ENCODE data around the gene ATE1.
"Not testable (repeated sequence)": the region's sequence is repeated elsewhere in the genome, so short reads cannot be mapped to it uniquely, and the experiment has no call there.

The ATE1 gene

GRCh38 chr10:121771966-121772365 lies 155.9 kb downstream of the ATE1 start:
- Histone ChIP-seq H3K9ac (no peak overlapping the region), H3K4me2 (no peak overlapping the region)

GRCh38 chr10:121766426-121766825 lies 161.4 kb downstream of the ATE1 start:
- Histone ChIP-seq H3K9ac (no peak overlapping the region), H3K4me3 (no peak overlapping the region), H3K27ac (no peak overlapping the region), H3K4me1 (peaks cover 0 to 6% (median 5%) of the 10 kb centered on the region in 10 experiments; a peak in 6 of 20 replicates), H4K20me1 (no peaks in the 10 kb centered on the region; a peak in 1 of 22 replicates), H3K4me2 (no peak overlapping the region), H3K36me3 (peaks cover 7 to 60% (median 24%) of the 10 kb centered on the region in 11 experiments; a peak in 16 of 22 replicates), H3K9me3 (replicated peaks in 1 of 11) (peaks cover 20 to 44% (median 38%) of the 10 kb centered on the region in 11 experiments), H3K27me3 (no peaks in the 10 kb centered on the region)
- no peak for TF ChIP-seq Cebpa-rat (IDR thresholded peaks at IDR 0.05)

More at GRCh38 chr10:121771966-121772365, 155.9 kb downstream of the ATE1 start:
- no peak for TF ChIP-seq Cebpa-rat (IDR thresholded peaks at IDR 0.05)
- peaks cover 0 to 6% (median 5%) of the 10 kb centered on the region in 10 experiments; a peak in 6 of 20 replicates for H3K4me1 ChIP-seq
- H4K20me1 ChIP-seq: no peaks in the 10 kb centered on the region
- H3K27me3 ChIP-seq: no peaks in the 10 kb centered on the region
- H3K4me3 ChIP-seq: no peak overlapping the region
- H3K9me3 ChIP-seq (replicated peaks in 1 of 11): peaks cover 15 to 32% (median 22%) of the 10 kb centered on the region in 11 experiments
- H3K27ac ChIP-seq: no peak overlapping the region
- H3K36me3 ChIP-seq: peaks cover 0 to 30% (median 7%) of the 10 kb centered on the region in 11 experiments; a peak in 10 of 22 replicates

- Histone ChIP-seq H3K27ac (no peak overlapping the region), H3K9ac (no peak overlapping the region), H3K4me2 (no peak overlapping the region), H4K20me1 (no peaks in the 10 kb centered on the region; a peak in 1 of 22 replicates), H3K4me3 (no peak overlapping the region), H3K9me3 (replicated peaks in 1 of 11) (peaks cover 32 to 56% (median 51%) of the 10 kb centered on the region in 11 experiments), H3K27me3 (no peaks in the 10 kb centered on the region), H3K4me1 (no peaks in the 10 kb centered on the region), H3K36me3 (peaks cover 14 to 72% (median 35%) of the 10 kb centered on the region in 11 experiments)
- no peak for TF ChIP-seq Cebpa-rat (IDR thresholded peaks at IDR 0.05)
Measured at GRCh38 chr10:121765204-121765603, 162.6 kb downstream of the ATE1 start.

- Histone ChIP-seq H3K4me3 (no peak overlapping the region), H3K9ac (no peak overlapping the region), H3K9me3 (replicated peaks in 1 of 11) (peaks cover 40 to 60% (median 52%) of the 10 kb centered on the region in 11 experiments), H3K4me1 (no peaks in the 10 kb centered on the region), H3K27ac (no peak overlapping the region), H4K20me1 (no peaks in the 10 kb centered on the region; a peak in 1 of 22 replicates), H3K27me3 (no peaks in the 10 kb centered on the region), H3K4me2 (no peak overlapping the region), H3K36me3 (peaks cover 22 to 76% (median 44%) of the 10 kb centered on the region in 11 experiments)
- TF ChIP-seq Cebpa-rat (IDR thresholded peaks at IDR 0.05): no peak
Measured at GRCh38 chr10:121764233-121764942, 163.4 kb downstream of the ATE1 start.

GRCh38 chr10:121757241-121757640 lies 170.6 kb downstream of the ATE1 start:
- Histone ChIP-seq H3K9me3 (replicated peaks in 1 of 11) (peaks cover 62 to 77% (median 72%) of the 10 kb centered on the region in 11 experiments), H3K4me3 (peak overlapping the region in 1 of 10 experiments; percentile 5; a peak in 1 of 20 replicates), H3K4me1 (peaks cover 9 to 23% (median 15%) of the 10 kb centered on the region in 10 experiments; a peak in 18 of 20 replicates), H3K36me3 (peaks cover 50 to 71% (median 64%) of the 10 kb centered on the region in 11 experiments)
- not testable (repeated sequence) for H3K9ac ChIP-seq, H4K20me1 ChIP-seq, H3K27ac ChIP-seq, H3K4me2 ChIP-seq, H3K27me3 ChIP-seq

GRCh38 chr10:121755496-121755895 lies 172.3 kb downstream of the ATE1 start:
- not testable (repeated sequence) for H3K9ac ChIP-seq, H3K27ac ChIP-seq
- H3K9me3 ChIP-seq (replicated peaks in 1 of 11): peaks cover 55 to 60% (median 56%) of the 10 kb centered on the region in 11 experiments

GRCh38 chr10:121754666-121755065 lies 173.2 kb downstream of the ATE1 start:
- no peak overlapping the region for H3K9ac ChIP-seq
- peak overlapping the region in 5 of 11 experiments; percentile 4 to 80 (median 36); a peak in 6 of 22 replicates for H3K27ac ChIP-seq
- 0 out of 22 replicates have a peak, but pooled peaks cover 0 to 2% (median 0%) of the 10 kb centered on the region in 11 experiments for H4K20me1 ChIP-seq
- H3K4me3 ChIP-seq: no peak overlapping the region
- H3K36me3 ChIP-seq: peaks cover 32 to 49% (median 44%) of the 10 kb centered on the region in 11 experiments
- peak overlapping the region in 9 of 11 experiments; percentile 0 to 70 (median 45); a peak in 13 of 22 replicates for H3K4me2 ChIP-seq
- peaks cover 47 to 51% (median 48%) of the 10 kb centered on the region in 11 experiments for H3K9me3 ChIP-seq (replicated peaks in 1 of 11)
- H3K27me3 ChIP-seq: no peaks in the 10 kb centered on the region; a peak in 1 of 22 replicates
- peaks cover 9 to 23% (median 15%) of the 10 kb centered on the region in 10 experiments; a peak in 18 of 20 replicates for H3K4me1 ChIP-seq
- no peak for TF ChIP-seq Cebpa-rat (IDR thresholded peaks at IDR 0.05)

More at GRCh38 chr10:121755496-121755895, 172.3 kb downstream of the ATE1 start:
- Histone ChIP-seq H3K36me3 (peaks cover 41 to 57% (median 52%) of the 10 kb centered on the region in 11 experiments), H3K4me1 (peaks cover 9 to 23% (median 15%) of the 10 kb centered on the region in 10 experiments; a peak in 18 of 20 replicates)
- not testable (repeated sequence) for H3K27me3 ChIP-seq, H3K4me3 ChIP-seq, H3K4me2 ChIP-seq, H4K20me1 ChIP-seq

GRCh38 chr10:121753726-121754476 lies 173.9 kb downstream of the ATE1 start:
- Histone ChIP-seq H3K9me3 (replicated peaks in 1 of 11) (peaks cover 39 to 44% (median 40%) of the 10 kb centered on the region in 11 experiments), H3K4me3 (no peak overlapping the region), H3K36me3 (peaks cover 25 to 41% (median 37%) of the 10 kb centered on the region in 11 experiments), H3K27me3 (no peaks in the 10 kb centered on the region; a peak in 1 of 22 replicates), H3K27ac (peak overlapping the region in 9 of 11 experiments; percentile 15 to 80 (median 43); a peak in 11 of 22 replicates), H3K4me1 (peaks cover 9 to 23% (median 15%) of the 10 kb centered on the region in 10 experiments; a peak in 18 of 20 replicates), H4K20me1 (0 out of 22 replicates have a peak, but pooled peaks cover 0 to 3% (median 0%) of the 10 kb centered on the region in 11 experiments), H3K4me2 (peak overlapping the region in 10 of 11 experiments; percentile 0 to 70 (median 42); a peak in 16 of 22 replicates), H3K9ac (peak overlapping the region in 2 of 11 experiments; percentile 2 to 51; a peak in 4 of 22 replicates)
- TF ChIP-seq Cebpa-rat (IDR thresholded peaks at IDR 0.05): no peak
